Measurements from ENCODE around the gene WDR1.

Gene WDR1

GRCh38 chr4:10087152-10087791, 29.3 kb downstream of the WDR1 start:
- ATAC-seq: no peak
- TF ChIP-seq TCF4 (CRISPR knock-in tag; IDR thresholded peaks at IDR 0.05; ENCODE audit: borderline replicate concordance) (no peak), TOX (CRISPR knock-in tag; IDR thresholded peaks at IDR 0.05; ENCODE audit: borderline replicate concordance) (no peak), BACH2 (CRISPR knock-in tag; IDR thresholded peaks at IDR 0.05; ENCODE audit: borderline replicate concordance) (no peak)

GRCh38 chr4:10086506-10087120, 30.0 kb downstream of the WDR1 start:
- TF ChIP-seq TSHZ2 (CRISPR knock-in tag; IDR thresholded peaks at IDR 0.05) (no peak), CREB5 (CRISPR knock-in tag; IDR thresholded peaks at IDR 0.05; ENCODE audit: low read depth) (no peak), ESRRG (CRISPR knock-in tag; IDR thresholded peaks at IDR 0.05) (no peak), PATZ1 (CRISPR knock-in tag; IDR thresholded peaks at IDR 0.05; ENCODE audit: borderline replicate concordance) (no peak), TCF4 (CRISPR knock-in tag; IDR thresholded peaks at IDR 0.05; ENCODE audit: borderline replicate concordance) (no peak), ZNF70 (CRISPR knock-in tag; IDR thresholded peaks at IDR 0.05) (no peak), OSR1 (CRISPR knock-in tag; IDR thresholded peaks at IDR 0.05) (no peak), TOX (CRISPR knock-in tag; IDR thresholded peaks at IDR 0.05; ENCODE audit: borderline replicate concordance) (no peak), ZC3H10 (CRISPR knock-in tag; IDR thresholded peaks at IDR 0.05) (no peak), PPARA (CRISPR knock-in tag; IDR thresholded peaks at IDR 0.05; ENCODE audit: borderline replicate concordance) (no peak)
- no peak for ATAC-seq

GRCh38 chr4:10085828-10086505, 30.6 kb downstream of the WDR1 start:
- TF ChIP-seq RARB (CRISPR knock-in tag; IDR thresholded peaks at IDR 0.05) (no peak), BACH2 (CRISPR knock-in tag; IDR thresholded peaks at IDR 0.05; ENCODE audit: borderline replicate concordance) (no peak), CSDC2 (CRISPR knock-in tag; IDR thresholded peaks at IDR 0.05) (no peak), ARNTL (CRISPR knock-in tag; IDR thresholded peaks at IDR 0.05; ENCODE audit: borderline replicate concordance, low read depth) (no peak), TOX (CRISPR knock-in tag; IDR thresholded peaks at IDR 0.05; ENCODE audit: borderline replicate concordance) (no peak), TSHZ2 (CRISPR knock-in tag; IDR thresholded peaks at IDR 0.05) (no peak), ESRRG (CRISPR knock-in tag; IDR thresholded peaks at IDR 0.05) (no peak), ZC3H10 (CRISPR knock-in tag; IDR thresholded peaks at IDR 0.05) (no peak), ZNF565 (CRISPR knock-in tag; conservative IDR thresholded peaks at IDR 0.05; ENCODE audit: low read depth) (no peak), PPARA (CRISPR knock-in tag; IDR thresholded peaks at IDR 0.05; ENCODE audit: borderline replicate concordance) (no peak), GLIS3 (CRISPR knock-in tag; IDR thresholded peaks at IDR 0.05) (no peak), ZFP3 (CRISPR knock-in tag; IDR thresholded peaks at IDR 0.05) (no peak), CSRNP3 (CRISPR knock-in tag; IDR thresholded peaks at IDR 0.05) (no peak), POU6F1 (CRISPR knock-in tag; IDR thresholded peaks at IDR 0.05; ENCODE audit: borderline replicate concordance, low read depth) (no peak)
- ATAC-seq: no peak
